ENCODE measurements around the gene MYEOV. TPM values are rescaled to one million over a fixed set of nuclear protein-coding genes. Genes with fewer than 3 reads are reported as not detected.

Gene MYEOV
- total RNA-seq, 1 donor from 2014 or later = not detected

DNA sequence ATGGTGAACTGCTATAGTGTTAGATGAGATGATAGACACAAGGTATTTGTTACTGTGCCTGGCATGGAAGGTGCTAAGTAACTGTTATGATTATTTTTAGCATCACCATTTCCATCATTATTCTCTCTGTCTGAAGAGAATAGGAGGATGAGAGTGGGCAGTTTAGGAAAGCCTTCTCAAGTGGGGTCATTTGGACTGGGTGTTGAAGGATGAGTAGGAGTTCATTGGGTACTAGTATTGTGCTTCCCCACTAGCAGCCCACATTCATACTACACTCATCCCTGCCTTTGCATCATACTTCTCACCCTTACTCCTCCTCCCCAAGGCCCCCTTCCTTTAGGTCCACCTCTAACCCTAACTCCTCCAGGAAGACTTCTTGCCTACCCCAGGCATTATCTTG, 20.6 kb downstream of the MYEOV start:
- TF ChIP-seq, protein P1, sequence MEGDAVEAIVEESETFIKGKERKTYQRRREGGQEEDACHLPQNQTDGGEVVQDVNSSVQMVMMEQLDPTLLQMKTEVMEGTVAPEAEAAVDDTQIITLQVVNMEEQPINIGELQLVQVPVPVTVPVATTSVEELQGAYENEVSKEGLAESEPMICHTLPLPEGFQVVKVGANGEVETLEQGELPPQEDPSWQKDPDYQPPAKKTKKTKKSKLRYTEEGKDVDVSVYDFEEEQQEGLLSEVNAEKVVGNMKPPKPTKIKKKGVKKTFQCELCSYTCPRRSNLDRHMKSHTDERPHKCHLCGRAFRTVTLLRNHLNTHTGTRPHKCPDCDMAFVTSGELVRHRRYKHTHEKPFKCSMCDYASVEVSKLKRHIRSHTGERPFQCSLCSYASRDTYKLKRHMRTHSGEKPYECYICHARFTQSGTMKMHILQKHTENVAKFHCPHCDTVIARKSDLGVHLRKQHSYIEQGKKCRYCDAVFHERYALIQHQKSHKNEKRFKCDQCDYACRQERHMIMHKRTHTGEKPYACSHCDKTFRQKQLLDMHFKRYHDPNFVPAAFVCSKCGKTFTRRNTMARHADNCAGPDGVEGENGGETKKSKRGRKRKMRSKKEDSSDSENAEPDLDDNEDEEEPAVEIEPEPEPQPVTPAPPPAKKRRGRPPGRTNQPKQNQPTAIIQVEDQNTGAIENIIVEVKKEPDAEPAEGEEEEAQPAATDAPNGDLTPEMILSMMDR (IDR thresholded peaks at IDR 0.05; ENCODE audit: partially characterized antibody, unreplicated experiment) = no peak
- DNase-seq = no peak
- Mint-ChIP-seq H3K4me3 (ENCODE audit: unreplicated experiment) (no peak overlapping the region), H3K27me3 (ENCODE audit: unreplicated experiment) (no peaks in the 10 kb centered on the region), H3K27ac (ENCODE audit: unreplicated experiment) (no peak overlapping the region), H3K36me3 (ENCODE audit: unreplicated experiment) (no peaks in the 10 kb centered on the region), H3K9me3 (ENCODE audit: unreplicated experiment) (peaks cover 4% of the 10 kb centered on the region), H3K4me1 (ENCODE audit: low read depth, unreplicated experiment) (no peaks in the 10 kb centered on the region)

- no peak overlapping the region for H3K27ac Mint-ChIP-seq (ENCODE audit: unreplicated experiment)
Measured at GRCh38 chr11:69316956-69317355, 23.0 kb downstream of the MYEOV start.

DNA sequence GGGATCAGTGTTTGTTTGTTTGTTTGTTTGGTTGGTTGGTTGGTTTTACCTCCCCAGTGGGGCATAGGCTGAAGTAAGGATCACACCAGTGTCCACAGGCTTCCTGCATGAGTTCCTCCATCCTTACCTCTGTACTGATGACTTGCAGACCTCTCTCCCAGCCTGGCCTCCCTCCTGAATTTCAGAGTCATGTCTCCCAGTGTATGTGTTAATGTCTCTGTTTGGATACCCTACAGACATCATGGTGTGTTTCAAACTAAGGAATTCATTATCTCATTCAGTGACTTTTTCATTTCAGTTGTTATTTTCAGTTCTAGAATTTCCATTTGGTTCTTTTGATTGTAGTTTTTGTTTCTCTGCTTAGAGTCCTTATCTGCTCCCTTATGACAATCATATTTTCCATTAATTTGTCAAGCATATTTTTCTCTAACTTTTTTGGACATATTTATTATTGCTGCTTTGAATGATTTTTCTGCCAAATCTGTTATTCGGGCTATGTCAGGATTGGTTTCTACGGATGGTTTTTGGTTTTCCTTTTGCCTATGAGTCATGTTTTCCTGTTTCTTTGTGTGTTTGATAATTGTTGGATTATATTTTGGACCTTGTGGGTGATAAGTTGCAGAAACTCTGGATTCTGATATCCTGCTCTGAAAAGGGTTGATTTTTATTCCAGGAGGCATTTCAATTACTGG, 23.6 kb downstream of the MYEOV start:
- Mint-ChIP-seq H3K4me3 (ENCODE audit: unreplicated experiment) (no peak overlapping the region), H3K4me1 (ENCODE audit: low read depth, unreplicated experiment) (no peaks in the 10 kb centered on the region), H3K27ac (ENCODE audit: unreplicated experiment) (no peak overlapping the region), H3K27me3 (ENCODE audit: unreplicated experiment) (no peaks in the 10 kb centered on the region), H3K36me3 (ENCODE audit: unreplicated experiment) (no peaks in the 10 kb centered on the region), H3K9me3 (ENCODE audit: unreplicated experiment) (peaks cover 4% of the 10 kb centered on the region)
- no peak for DNase-seq
- TF ChIP-seq, protein P1 (IDR thresholded peaks at IDR 0.05; ENCODE audit: partially characterized antibody, unreplicated experiment) = no peak

More at GRCh38 chr11:69316956-69317355, 23.0 kb downstream of the MYEOV start:
- no peak for DNase-seq
- Mint-ChIP-seq H3K36me3 (ENCODE audit: unreplicated experiment) (no peaks in the 10 kb centered on the region), H3K4me3 (ENCODE audit: unreplicated experiment) (no peak overlapping the region), H3K4me1 (ENCODE audit: low read depth, unreplicated experiment) (no peaks in the 10 kb centered on the region), H3K9me3 (ENCODE audit: unreplicated experiment) (peaks cover 4% of the 10 kb centered on the region), H3K27me3 (ENCODE audit: unreplicated experiment) (no peaks in the 10 kb centered on the region)
- TF ChIP-seq, protein P1 (IDR thresholded peaks at IDR 0.05; ENCODE audit: partially characterized antibody, unreplicated experiment) = no peak

- H3K27ac Mint-ChIP-seq (ENCODE audit: unreplicated experiment) = no peak overlapping the region
- no peaks in the 10 kb centered on the region for H3K27me3 Mint-ChIP-seq (ENCODE audit: unreplicated experiment)
- H3K9me3 Mint-ChIP-seq (ENCODE audit: unreplicated experiment) = peaks cover 4% of the 10 kb centered on the region
- TF ChIP-seq, protein P1 (IDR thresholded peaks at IDR 0.05; ENCODE audit: partially characterized antibody, unreplicated experiment) = no peak
- DNase-seq = no peak
- no peak overlapping the region for H3K4me3 Mint-ChIP-seq (ENCODE audit: unreplicated experiment)
- H3K4me1 Mint-ChIP-seq (ENCODE audit: low read depth, unreplicated experiment) = no peaks in the 10 kb centered on the region
- no peaks in the 10 kb centered on the region for H3K36me3 Mint-ChIP-seq (ENCODE audit: unreplicated experiment)
Measured at GRCh38 chr11:69318093-69318420, 24.1 kb downstream of the MYEOV start.

DNA sequence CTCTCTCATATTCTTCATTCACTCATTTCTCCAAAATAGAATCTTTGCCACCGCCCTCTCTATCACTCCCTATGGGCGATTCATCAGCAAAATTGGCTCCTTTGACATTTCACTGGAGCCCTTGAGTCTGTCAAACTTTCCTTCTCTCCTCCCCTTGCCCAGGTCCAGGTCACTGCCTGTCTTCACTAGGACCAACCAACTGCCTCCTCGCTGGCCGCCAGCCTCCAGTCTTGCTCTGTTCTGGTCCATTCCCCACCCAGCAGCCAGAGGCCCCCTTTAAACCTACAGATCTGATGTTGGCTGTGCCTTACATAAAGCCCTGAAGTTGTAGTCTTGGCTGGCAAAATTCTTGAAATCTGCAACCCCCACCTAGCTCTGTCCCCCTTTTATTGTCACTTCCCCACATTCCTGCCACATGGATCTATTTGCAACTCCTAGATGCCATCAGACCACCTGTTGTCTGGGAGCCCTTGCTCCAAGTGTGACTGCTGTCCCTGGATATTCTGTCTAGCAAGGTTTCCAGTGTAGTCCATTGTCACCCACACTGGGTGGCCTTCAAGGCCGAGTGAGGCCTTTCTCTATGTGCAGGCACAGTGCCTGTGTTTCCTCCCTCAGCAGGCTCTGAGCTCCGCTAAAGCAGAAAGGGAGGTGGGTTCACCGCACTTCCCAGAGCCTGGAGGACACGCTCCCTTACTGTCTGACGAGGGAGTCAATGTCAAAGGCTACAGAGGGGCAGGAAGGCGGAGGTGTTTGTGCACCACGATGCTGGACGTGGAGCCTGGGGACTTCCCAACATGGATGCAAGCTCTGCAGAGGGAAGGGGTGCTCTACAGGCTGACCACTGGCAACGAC, 25.5 kb downstream of the MYEOV start:
- Mint-ChIP-seq H3K27me3 (ENCODE audit: unreplicated experiment) (no peaks in the 10 kb centered on the region), H3K27ac (ENCODE audit: unreplicated experiment) (no peak overlapping the region)

More for the DNA sequence above, 25.5 kb downstream of the MYEOV start:
- TF ChIP-seq, protein P1 (IDR thresholded peaks at IDR 0.05; ENCODE audit: partially characterized antibody, unreplicated experiment) = no peak
- no peak for DNase-seq
- Mint-ChIP-seq H3K36me3 (ENCODE audit: unreplicated experiment) (no peaks in the 10 kb centered on the region), H3K4me3 (ENCODE audit: unreplicated experiment) (no peak overlapping the region), H3K4me1 (ENCODE audit: low read depth, unreplicated experiment) (no peaks in the 10 kb centered on the region), H3K9me3 (ENCODE audit: unreplicated experiment) (peaks cover 4% of the 10 kb centered on the region)

Measured in glutamatergic neuron (in vitro differentiated cells).